GM23338 (cell line): ENCODE data around the gene FASTKD2. TPM values are rescaled to one million over a fixed set of nuclear protein-coding genes. Genes with fewer than 3 reads are reported as not detected.

Experiments used
- ATAC-seq: fragments of 200-7000 bp; cut with Tn5 transposase; 3 replicates; pipeline ENCODE4 v1.9.1; 2020
- DNase-seq: peaks from one replicate; pipeline ENCODE4 v3.0.0-alpha.2; 2015; ENCODE audit warnings: low spot score
- H2AFZ ChIP-seq: fragments of 200-600 bp; sonication (generic); 2 replicates; pipeline ENCODE4 v1.8.0; 2016; ENCODE audit warnings: antibody characterized with exemption, mild to moderate bottlenecking, moderate library complexity
- H3F3A ChIP-seq: fragments of 200-600 bp; sonication (generic); replicated peaks from 2 replicates; pipeline ENCODE4 v1.8.0; 2017; ENCODE audit warnings: antibody characterized with exemption, mixed run types, low read depth
- H3K27ac ChIP-seq: fragments of 200-600 bp; sonication (generic); 2 replicates; pipeline ENCODE4 v1.6.1; 2016; ENCODE audit warnings: low read depth
- H3K27me3 ChIP-seq: fragments of 200-600 bp; sonication (generic); 2 replicates; pipeline ENCODE4 v1.8.0; 2016; ENCODE audit warnings: mild to moderate bottlenecking, mixed run types, moderate library complexity; ENCODE audit not compliant: insufficient read depth
- H3K36me3 ChIP-seq: fragments of 200-600 bp; sonication (generic); 2 replicates; pipeline ENCODE4 v1.8.0; 2016; ENCODE audit warnings: mild to moderate bottlenecking; ENCODE audit not compliant: insufficient read depth
- H3K4me1 ChIP-seq: fragments of 200-600 bp; sonication (generic); 2 replicates; pipeline ENCODE4 v1.8.0; 2016; ENCODE audit warnings: mild to moderate bottlenecking, moderate library complexity; ENCODE audit not compliant: insufficient read depth
- H3K4me2 ChIP-seq: fragments of 200-600 bp; sonication (generic); 2 replicates; pipeline ENCODE4 v1.7.1; 2017; ENCODE audit warnings: mixed run types
- H3K4me3 ChIP-seq: fragments of 200-600 bp; sonication (generic); 2 replicates; pipeline ENCODE4 v1.6.1; 2016; ENCODE audit warnings: mixed run types
- H3K79me2 ChIP-seq: fragments of 200-600 bp; sonication (generic); replicated peaks from 2 replicates; pipeline ENCODE4 v1.8.0; 2017; ENCODE audit warnings: mild to moderate bottlenecking; ENCODE audit not compliant: insufficient read depth
- H3K9me2 ChIP-seq: fragments of 200-600 bp; sonication (generic); 2 replicates; pipeline ENCODE4 v1.8.0; 2017; ENCODE audit not compliant: insufficient read depth
- H4K20me1 ChIP-seq: fragments of 200-600 bp; sonication (generic); replicated peaks from 2 replicates; pipeline ENCODE4 v1.8.0; 2017; ENCODE audit warnings: mild to moderate bottlenecking; ENCODE audit not compliant: insufficient read depth
- H3K27ac Mint-ChIP-seq: 2 replicates; pipeline ENCODE4 v1.8.0; 2020; ENCODE audit warnings: inconsistent platforms, mild to moderate bottlenecking, moderate library complexity, mixed read lengths
- H3K27me3 Mint-ChIP-seq: 3 replicates; pipeline ENCODE4 v1.8.0; 2022; ENCODE audit warnings: low read depth, mild to moderate bottlenecking, moderate library complexity, mixed read lengths, inconsistent platforms; ENCODE audit not compliant: insufficient read depth, poor library complexity
- H3K36me3 Mint-ChIP-seq: 3 replicates; pipeline ENCODE4 v1.8.0; 2021; ENCODE audit warnings: low read depth, mild to moderate bottlenecking, inconsistent platforms, moderate library complexity, mixed read lengths
- H3K4me1 Mint-ChIP-seq: 3 replicates; pipeline ENCODE4 v1.8.0; 2020; ENCODE audit warnings: mild to moderate bottlenecking, inconsistent platforms, mixed read lengths
- H3K4me3 Mint-ChIP-seq: 3 replicates; pipeline ENCODE4 v1.8.0; 2021; ENCODE audit warnings: moderate library complexity, mild to moderate bottlenecking, inconsistent platforms, mixed read lengths
- H3K9me3 Mint-ChIP-seq: 3 replicates; pipeline ENCODE4 v1.8.0; 2020; ENCODE audit warnings: moderate library complexity, mild to moderate bottlenecking, inconsistent platforms, mixed read lengths
- CREB1 ChIP-seq: fragments of 250-450 bp; sonication (Bioruptor Pico); IDR thresholded peaks from 2 replicates; pipeline ENCODE4 v1.5.0; 2020; ENCODE audit warnings: low read depth, mild to moderate bottlenecking, moderate library complexity
- EZH2 ChIP-seq: fragments of 200-600 bp; sonication (generic); IDR thresholded peaks from one replicate; pipeline ENCODE4 v1.8.0; 2017; ENCODE audit warnings: antibody characterized with exemption, mild to moderate bottlenecking, low read depth; ENCODE audit not compliant: unreplicated experiment
- JUNB ChIP-seq: IDR thresholded peaks from one replicate; pipeline ENCODE4 v1.6.1; 2016; ENCODE audit warnings: antibody characterized with exemption; ENCODE audit not compliant: unreplicated experiment
- NANOG ChIP-seq: IDR thresholded peaks from 2 replicates; pipeline ENCODE4 v1.6.1; 2016; ENCODE audit warnings: antibody characterized with exemption, borderline replicate concordance
- POLR2AphosphoS5 ChIP-seq: IDR thresholded peaks from 2 replicates; pipeline ENCODE4 v1.6.1; 2016; ENCODE audit warnings: antibody characterized with exemption, low read depth
- ZNF331 ChIP-seq: fragments of 250-450 bp; sonication (Bioruptor Pico); IDR thresholded peaks from 2 replicates; pipeline ENCODE4 v1.5.0; 2020; ENCODE audit warnings: low read depth, mild to moderate bottlenecking, moderate library complexity
- polyA plus RNA-seq: library from polyadenylated mRNA; unstranded; fragments of >200 nt; fragmentation: Nextera tagmentation; extraction: Ambion mirVana; gene quantifications from 2 replicates; pipeline ENCODE4 v1.2.1, GENCODE V29; 2016
- total RNA-seq: library from RNA; depleted of rRNA; stranded (reverse); fragments of >200 nt; shearing (Covaris generic); gene quantifications from 2 replicates; pipeline ENCODE4 v1.2.3, GENCODE V29; 2014
- TF ChIP-seq, protein P1 (sequence below): IDR thresholded peaks from one replicate; pipeline ENCODE4 v1.6.1; 2018; ENCODE audit warnings: antibody characterized with exemption; ENCODE audit not compliant: unreplicated experiment
- TF ChIP-seq, protein P2 (sequence below): IDR thresholded peaks from 2 replicates; pipeline ENCODE4 v1.6.1; 2016; ENCODE audit warnings: antibody characterized with exemption

The FASTKD2 gene
- total and polyA plus RNA-seq, 2 experiments from 2014 or later, result 20.5 to 48.7 TPM

DNA sequence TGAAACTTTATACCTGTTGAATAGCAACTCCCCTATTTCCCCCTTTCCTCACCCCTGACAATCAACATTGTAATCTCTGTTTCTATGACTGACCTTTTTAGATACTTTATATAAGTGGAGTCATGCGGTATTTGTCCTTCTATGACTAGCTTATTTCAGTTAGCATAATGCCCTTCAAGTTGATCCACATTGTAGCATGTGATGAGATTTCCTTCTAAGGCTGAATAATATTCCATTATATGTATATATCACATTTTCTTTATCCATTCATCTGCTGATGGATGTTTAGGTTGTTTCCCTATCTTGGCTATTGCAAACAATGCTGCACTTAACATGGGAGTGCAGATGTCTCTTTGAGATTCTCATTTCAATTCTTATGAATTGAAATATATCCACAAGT, 9.5 kb downstream of the FASTKD2 start:
- Histone ChIP-seq H3K4me2 (no peak overlapping the region), H3K79me2 (peaks cover 40% of the 10 kb centered on the region), H2AFZ (no peak overlapping the region), H3K27ac (no peak overlapping the region), H3K4me3 (no peak overlapping the region), H4K20me1 (no peaks in the 10 kb centered on the region), H3K9me2 (no peaks in the 10 kb centered on the region), H3K27me3 (no peaks in the 10 kb centered on the region), H3K4me1 (no peaks in the 10 kb centered on the region), H3F3A (no peaks in the 10 kb centered on the region), H3K36me3 (peaks cover 44% of the 10 kb centered on the region)
- Mint-ChIP-seq H3K27ac (no peak overlapping the region), H3K4me3 (no peak overlapping the region), H3K9me3 (no peaks in the 10 kb centered on the region), H3K27me3 (no peaks in the 10 kb centered on the region), H3K36me3 (peaks cover 91% of the 10 kb centered on the region), H3K4me1 (no peaks in the 10 kb centered on the region)
- DNase-seq, result no peak
- TF ChIP-seq EZH2, result no peak
- ATAC-seq, result no peak

DNA sequence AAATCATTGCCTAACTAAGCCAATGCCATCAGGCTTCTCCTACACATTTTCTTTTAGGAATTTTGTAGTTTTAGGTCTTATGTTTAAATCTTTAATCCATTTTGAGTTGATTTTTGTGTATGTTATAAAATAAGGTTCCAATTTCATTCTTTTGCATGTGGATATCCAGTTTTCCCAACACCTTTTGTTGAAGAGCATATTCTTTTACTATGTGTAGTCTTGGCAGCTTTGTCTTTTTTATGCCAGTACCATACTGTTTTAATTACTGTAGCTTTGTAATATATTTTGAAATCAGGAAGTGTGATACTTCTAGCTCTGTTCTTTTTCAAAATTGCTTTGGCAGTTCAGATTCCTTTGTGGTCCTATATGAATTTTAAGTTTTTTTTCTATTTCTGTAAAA, 11.0 kb downstream of the FASTKD2 start:
- Mint-ChIP-seq H3K9me3 (no peaks in the 10 kb centered on the region), H3K36me3 (peaks cover 89% of the 10 kb centered on the region), H3K27ac (no peak overlapping the region), H3K27me3 (no peaks in the 10 kb centered on the region), H3K4me3 (no peak overlapping the region), H3K4me1 (no peaks in the 10 kb centered on the region)
- Histone ChIP-seq H3K27ac (no peak overlapping the region), H3K79me2 (peaks cover 40% of the 10 kb centered on the region), H3F3A (peaks cover 6% of the 10 kb centered on the region; the same call in 1 of the 2 replicates), H3K4me3 (no peak overlapping the region), H3K27me3 (no peaks in the 10 kb centered on the region), H2AFZ (no peak overlapping the region), H3K36me3 (peaks cover 44% of the 10 kb centered on the region), H3K4me2 (no peak overlapping the region), H4K20me1 (no peaks in the 10 kb centered on the region), H3K4me1 (no peaks in the 10 kb centered on the region), H3K9me2 (no peaks in the 10 kb centered on the region)
- DNase-seq (no peak), ATAC-seq (no peak)
- TF ChIP-seq ZNF331 (no peak), JUNB (no peak), CREB1 (CRISPR knock-in tag) (no peak), NANOG (no peak), POLR2AphosphoS5 (no peak)
- TF ChIP-seq, protein P1, sequence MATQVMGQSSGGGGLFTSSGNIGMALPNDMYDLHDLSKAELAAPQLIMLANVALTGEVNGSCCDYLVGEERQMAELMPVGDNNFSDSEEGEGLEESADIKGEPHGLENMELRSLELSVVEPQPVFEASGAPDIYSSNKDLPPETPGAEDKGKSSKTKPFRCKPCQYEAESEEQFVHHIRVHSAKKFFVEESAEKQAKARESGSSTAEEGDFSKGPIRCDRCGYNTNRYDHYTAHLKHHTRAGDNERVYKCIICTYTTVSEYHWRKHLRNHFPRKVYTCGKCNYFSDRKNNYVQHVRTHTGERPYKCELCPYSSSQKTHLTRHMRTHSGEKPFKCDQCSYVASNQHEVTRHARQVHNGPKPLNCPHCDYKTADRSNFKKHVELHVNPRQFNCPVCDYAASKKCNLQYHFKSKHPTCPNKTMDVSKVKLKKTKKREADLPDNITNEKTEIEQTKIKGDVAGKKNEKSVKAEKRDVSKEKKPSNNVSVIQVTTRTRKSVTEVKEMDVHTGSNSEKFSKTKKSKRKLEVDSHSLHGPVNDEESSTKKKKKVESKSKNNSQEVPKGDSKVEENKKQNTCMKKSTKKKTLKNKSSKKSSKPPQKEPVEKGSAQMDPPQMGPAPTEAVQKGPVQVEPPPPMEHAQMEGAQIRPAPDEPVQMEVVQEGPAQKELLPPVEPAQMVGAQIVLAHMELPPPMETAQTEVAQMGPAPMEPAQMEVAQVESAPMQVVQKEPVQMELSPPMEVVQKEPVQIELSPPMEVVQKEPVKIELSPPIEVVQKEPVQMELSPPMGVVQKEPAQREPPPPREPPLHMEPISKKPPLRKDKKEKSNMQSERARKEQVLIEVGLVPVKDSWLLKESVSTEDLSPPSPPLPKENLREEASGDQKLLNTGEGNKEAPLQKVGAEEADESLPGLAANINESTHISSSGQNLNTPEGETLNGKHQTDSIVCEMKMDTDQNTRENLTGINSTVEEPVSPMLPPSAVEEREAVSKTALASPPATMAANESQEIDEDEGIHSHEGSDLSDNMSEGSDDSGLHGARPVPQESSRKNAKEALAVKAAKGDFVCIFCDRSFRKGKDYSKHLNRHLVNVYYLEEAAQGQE, result no peak
- TF ChIP-seq, protein P2, sequence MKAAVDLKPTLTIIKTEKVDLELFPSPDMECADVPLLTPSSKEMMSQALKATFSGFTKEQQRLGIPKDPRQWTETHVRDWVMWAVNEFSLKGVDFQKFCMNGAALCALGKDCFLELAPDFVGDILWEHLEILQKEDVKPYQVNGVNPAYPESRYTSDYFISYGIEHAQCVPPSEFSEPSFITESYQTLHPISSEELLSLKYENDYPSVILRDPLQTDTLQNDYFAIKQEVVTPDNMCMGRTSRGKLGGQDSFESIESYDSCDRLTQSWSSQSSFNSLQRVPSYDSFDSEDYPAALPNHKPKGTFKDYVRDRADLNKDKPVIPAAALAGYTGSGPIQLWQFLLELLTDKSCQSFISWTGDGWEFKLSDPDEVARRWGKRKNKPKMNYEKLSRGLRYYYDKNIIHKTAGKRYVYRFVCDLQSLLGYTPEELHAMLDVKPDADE, result no peak
